Kasumi-1 (cell line): ENCODE measurements around the gene NECAB2.

Experiments used
- DNase-seq, 2 experiments: peaks; one replicate each; lab custom pipeline; 2025; lab: John Stamatoyannopoulos, UW

NECAB2 gene

GRCh38 chr16:83992624-83993023, 24.6 kb downstream of the NECAB2 start:
- no peak for DNase-seq

GRCh38 chr16:83994087-83994486, 26.0 kb downstream of the NECAB2 start:
- DNase-seq = peak in 1 of 2 experiments; percentile 14

- DNase-seq = no peak
Observed at GRCh38 chr16:83994703-83995102, 26.7 kb downstream of the NECAB2 start.

GRCh38 chr16:83995754-83996153, 27.7 kb downstream of the NECAB2 start:
- no peak for DNase-seq

- no peak for DNase-seq
Observed at GRCh38 chr16:83996481-83997252, 28.6 kb downstream of the NECAB2 start.

- no peak for DNase-seq
Observed at GRCh38 chr16:83998091-83998490, 30.0 kb downstream of the NECAB2 start.

GRCh38 chr16:84000989-84001642, 33.1 kb downstream of the NECAB2 start:
- DNase-seq = no peak

GRCh38 chr16:84001726-84002125, 33.7 kb downstream of the NECAB2 start:
- no peak for DNase-seq

GRCh38 chr16:84003038-84003437, 35.0 kb downstream of the NECAB2 start:
- DNase-seq = no peak

- no peak for DNase-seq
Observed at GRCh38 chr16:84004442-84004841, 36.4 kb downstream of the NECAB2 start.

GRCh38 chr16:84005391-84005790, 37.3 kb downstream of the NECAB2 start:
- DNase-seq = no peak

- DNase-seq = no peak
Observed at GRCh38 chr16:84007520-84007919, 39.5 kb downstream of the NECAB2 start.

- DNase-seq = no peak
Observed at GRCh38 chr16:84007965-84008364, 39.9 kb downstream of the NECAB2 start.

- no peak for DNase-seq
Observed at GRCh38 chr16:84009282-84009681, 41.2 kb downstream of the NECAB2 start.

- DNase-seq = peak; percentile 43 to 47
Observed at GRCh38 chr16:84013787-84014569, 45.9 kb downstream of the NECAB2 start.

- no peak for DNase-seq
Observed at GRCh38 chr16:84014570-84015327, 46.7 kb downstream of the NECAB2 start.

GRCh38 chr16:84015399-84015798, 47.4 kb downstream of the NECAB2 start:
- no peak for DNase-seq

- no peak for DNase-seq
Observed at GRCh38 chr16:84016477-84016876, 48.4 kb downstream of the NECAB2 start.

- no peak for DNase-seq
Observed at GRCh38 chr16:84018710-84019109, 50.7 kb downstream of the NECAB2 start.

- DNase-seq = no peak
Observed at GRCh38 chr16:84020353-84020752, 52.3 kb downstream of the NECAB2 start.

GRCh38 chr16:84021488-84021887, 53.4 kb downstream of the NECAB2 start:
- no peak for DNase-seq

GRCh38 chr16:84022644-84023043, 54.6 kb downstream of the NECAB2 start:
- DNase-seq = no peak
